GM19324 (cell line): Measurements from ENCODE around the gene MECR.

ENCODE experiments used
- ATAC-seq: cut with Tn5 transposase; IDR thresholded peaks from one replicate; pipeline ENCODE4 v1.9.1; 2021; ENCODE audit warnings: mild to moderate bottlenecking, moderate library complexity; ENCODE audit not compliant: unreplicated experiment, low FRiP score

Gene MECR

GRCh38 chr1:29230553-29231378, at the start of gene MECR:
Gene MECR (minus strand): TSS chr1:29230934. CDS start chr1:29230906, 28 bp downstream.
- peak; percentile 79 for ATAC-seq

GRCh38 chr1:29279951-29280391, 49.2 kb upstream of the MECR start:
- ATAC-seq: no peak

- ATAC-seq: no peak
These were observed 48.7 kb upstream of the MECR start for GRCh38 chr1:29279406-29279805.

GRCh38 chr1:29278124-29278523, 47.4 kb upstream of the MECR start:
- no peak for ATAC-seq

- no peak for ATAC-seq
These were observed 44.7 kb upstream of the MECR start for GRCh38 chr1:29275435-29275834.

- no peak for ATAC-seq
These were observed 41.6 kb upstream of the MECR start for GRCh38 chr1:29272147-29272907.

GRCh38 chr1:29271724-29272123, 41.0 kb upstream of the MECR start:
- ATAC-seq: no peak

- no peak for ATAC-seq
These were observed 40.3 kb upstream of the MECR start for GRCh38 chr1:29270929-29271521.

- ATAC-seq: no peak
These were observed 38.6 kb upstream of the MECR start for GRCh38 chr1:29269382-29269781.

GRCh38 chr1:29267321-29268070, 36.8 kb upstream of the MECR start:
- no peak for ATAC-seq

- no peak for ATAC-seq
These were observed 36.2 kb upstream of the MECR start for GRCh38 chr1:29266912-29267311.

GRCh38 chr1:29264773-29265389, 34.1 kb upstream of the MECR start:
- ATAC-seq: no peak

- ATAC-seq: no peak
These were observed 29.8 kb upstream of the MECR start for GRCh38 chr1:29260531-29260930.

GRCh38 chr1:29259802-29260441, 29.2 kb upstream of the MECR start:
- ATAC-seq: no peak

GRCh38 chr1:29258976-29259801, 28.5 kb upstream of the MECR start:
- no peak for ATAC-seq

- no peak for ATAC-seq
These were observed 27.6 kb upstream of the MECR start for GRCh38 chr1:29258189-29258975.

- no peak for ATAC-seq
These were observed 26.5 kb upstream of the MECR start for GRCh38 chr1:29256979-29257804.
